Activated gamma-delta T cell treated with Interleukin-2 at 50 U/mL for 16 hours (primary cell): ENCODE data around the gene ORM2.

Experiments used
- DNase-seq: peaks from one replicate; pipeline ENCODE4 v3.0.0-alpha.2; 2020

ORM2 gene

GRCh38 chr9:114296338-114296737 lies 33.3 kb upstream of the ORM2 start:
- no peak for DNase-seq

GRCh38 chr9:114299286-114300152 lies 30.1 kb upstream of the ORM2 start:
- DNase-seq: no peak

- no peak for DNase-seq
Observed at GRCh38 chr9:114300153-114300845, 29.4 kb upstream of the ORM2 start.

- no peak for DNase-seq
Observed at GRCh38 chr9:114300846-114301797, 28.5 kb upstream of the ORM2 start.

GRCh38 chr9:114301798-114302565 lies 27.7 kb upstream of the ORM2 start:
- no peak for DNase-seq

GRCh38 chr9:114302727-114303126 lies 26.9 kb upstream of the ORM2 start:
- no peak for DNase-seq

GRCh38 chr9:114303571-114303970 lies 26.1 kb upstream of the ORM2 start:
- DNase-seq: no peak

- DNase-seq: no peak
Observed at GRCh38 chr9:114303977-114304376, 25.7 kb upstream of the ORM2 start.

GRCh38 chr9:114304416-114305188 lies 25.1 kb upstream of the ORM2 start:
- no peak for DNase-seq

GRCh38 chr9:114307899-114308267 lies 21.8 kb upstream of the ORM2 start:
- no peak for DNase-seq

GRCh38 chr9:114308361-114308950 lies 21.2 kb upstream of the ORM2 start:
- no peak for DNase-seq

- no peak for DNase-seq
Observed at GRCh38 chr9:114309096-114309495, 20.6 kb upstream of the ORM2 start.

- no peak for DNase-seq
Observed at GRCh38 chr9:114310471-114311450, 18.9 kb upstream of the ORM2 start.

- DNase-seq: no peak
Observed at GRCh38 chr9:114311571-114312512, 17.8 kb upstream of the ORM2 start.

GRCh38 chr9:114312513-114312875 lies 17.2 kb upstream of the ORM2 start:
- no peak for DNase-seq

- DNase-seq: no peak
Observed at GRCh38 chr9:114313186-114313585, 16.5 kb upstream of the ORM2 start.

- DNase-seq: no peak
Observed at GRCh38 chr9:114314256-114314867, 15.3 kb upstream of the ORM2 start.
